Immature natural killer cell (primary cell): ENCODE data around the gene CYP2A6. TPM values are rescaled to one million over a fixed set of nuclear protein-coding genes. Genes with fewer than 3 reads are reported as not detected.
A peak's percentile ranks its signal among the peaks of the same experiment; 100 is the strongest.
"Not testable (repeated sequence)": the region's sequence is repeated elsewhere in the genome, so short reads cannot be mapped to it uniquely, and the experiment has no call there.

ENCODE experiments used
- DNase-seq, 3 donors: peaks; one replicate each; pipeline ENCODE4 v3.0.0; 2022; ENCODE audit warnings: mixed read lengths in 1 of 3
- H3K27ac Mint-ChIP-seq, 6 donors: one replicate each; pipeline ENCODE4 v1.8.0; 2020; ENCODE audit warnings: mixed read lengths in 6 of 6, mild to moderate bottlenecking in 5 of 6, inconsistent platforms in 4 of 6, moderate library complexity in 3 of 6
- H3K27me3 Mint-ChIP-seq, 3 donors: one replicate each; pipeline ENCODE4 v1.8.0; 2020 to 2021; ENCODE audit warnings: low read depth in 3 of 3, mild to moderate bottlenecking in 3 of 3, mixed read lengths in 3 of 3, moderate library complexity in 3 of 3, inconsistent platforms in 1 of 3
- H3K36me3 Mint-ChIP-seq, 3 donors: one replicate each; pipeline ENCODE4 v1.8.0; 2020; ENCODE audit warnings: mixed read lengths in 3 of 3, inconsistent platforms in 2 of 3, mild to moderate bottlenecking in 2 of 3
- H3K4me1 Mint-ChIP-seq, 2 donors: one replicate each; pipeline ENCODE4 v1.8.0; 2020; ENCODE audit warnings: inconsistent platforms in 2 of 2, mild to moderate bottlenecking in 2 of 2, mixed read lengths in 2 of 2, moderate library complexity in 1 of 2
- H3K4me3 Mint-ChIP-seq, 5 donors: one replicate each; pipeline ENCODE4 v1.8.0; 2020; ENCODE audit warnings: mild to moderate bottlenecking in 5 of 5, mixed read lengths in 5 of 5, inconsistent platforms in 3 of 5, moderate library complexity in 3 of 5
- H3K9me3 Mint-ChIP-seq, 6 donors: one replicate each; pipeline ENCODE4 v1.8.0; 2020; ENCODE audit warnings: mild to moderate bottlenecking in 6 of 6, mixed read lengths in 6 of 6, inconsistent platforms in 4 of 6, moderate library complexity in 3 of 6
- polyA plus RNA-seq, 3 donors: library from polyadenylated mRNA; unstranded; fragments of 300-500 nt; fragmentation: Illumina TruSeq; gene quantifications; one replicate each; pipeline ENCODE4 v1.2.3, GENCODE V29; 2021

The CYP2A6 gene
- polyA plus RNA-seq, 3 donors from 2014 or later, result 0.48 TPM; not detected in 2

GRCh38 chr19:40833728-40834533, 16.3 kb downstream of the CYP2A6 start:
- not testable (repeated sequence) for H3K9me3 Mint-ChIP-seq

GRCh38 chr19:40832431-40832790, 17.8 kb downstream of the CYP2A6 start:
- not testable (repeated sequence) for H3K27me3 Mint-ChIP-seq, DNase-seq, H3K4me3 Mint-ChIP-seq, H3K36me3 Mint-ChIP-seq, H3K9me3 Mint-ChIP-seq
- Mint-ChIP-seq H3K4me1 (peaks cover 37 to 46% of the 10 kb centered on the region in 2 donors), H3K27ac (peak overlapping the region; percentile 29 to 99 (median 88))

More at GRCh38 chr19:40833728-40834533, 16.3 kb downstream of the CYP2A6 start:
- Mint-ChIP-seq H3K27ac (peak overlapping the region; percentile 74 to 98 (median 88)), H3K4me3 (peak overlapping the region in 4 of 5 donors; percentile 14 to 61 (median 55)), H3K4me1 (peaks cover 23 to 33% of the 10 kb centered on the region in 2 donors)
- H3K36me3 Mint-ChIP-seq, H3K27me3 Mint-ChIP-seq, DNase-seq: not testable (repeated sequence)

- Mint-ChIP-seq H3K27ac (peak overlapping the region; percentile 39 to 99 (median 86)), H3K27me3 (peaks cover 8 to 16% (median 11%) of the 10 kb centered on the region in 3 donors), H3K9me3 (no peaks in the 10 kb centered on the region), H3K36me3 (peaks cover 0 to 8% (median 4%) of the 10 kb centered on the region in 3 donors), H3K4me1 (peaks cover 44 to 52% of the 10 kb centered on the region in 2 donors), H3K4me3 (no peak overlapping the region)
- DNase-seq, result no peak
Observed at GRCh38 chr19:40831502-40832430, 18.5 kb downstream of the CYP2A6 start.

- Mint-ChIP-seq H3K27ac (peak overlapping the region in 5 of 6 donors; percentile 77 to 99 (median 98)), H3K27me3 (peaks cover 14 to 20% (median 15%) of the 10 kb centered on the region in 3 donors), H3K4me1 (peaks cover 54 to 60% of the 10 kb centered on the region in 2 donors)
- DNase-seq, H3K36me3 Mint-ChIP-seq, H3K9me3 Mint-ChIP-seq, H3K4me3 Mint-ChIP-seq: not testable (repeated sequence)
Observed at GRCh38 chr19:40830741-40831140, 19.5 kb downstream of the CYP2A6 start.

GRCh38 chr19:40829205-40829604, 21.0 kb downstream of the CYP2A6 start:
- Mint-ChIP-seq H3K9me3 (no peaks in the 10 kb centered on the region), H3K4me3 (peak overlapping the region in 1 of 5 donors; percentile 46), H3K27ac (peak overlapping the region; percentile 74 to 99 (median 92)), H3K36me3 (peaks cover 0 to 5% (median 4%) of the 10 kb centered on the region in 3 donors), H3K27me3 (peaks cover 14 to 22% (median 17%) of the 10 kb centered on the region in 3 donors), H3K4me1 (peaks cover 65 to 72% of the 10 kb centered on the region in 2 donors)
- no peak for DNase-seq

GRCh38 chr19:40827386-40828247, 22.6 kb downstream of the CYP2A6 start:
- H3K27ac Mint-ChIP-seq, result peak overlapping the region; percentile 93 to 99 (median 98)
- H3K4me1 Mint-ChIP-seq, result peaks cover 63 to 73% of the 10 kb centered on the region in 2 donors
- H3K27me3 Mint-ChIP-seq, result peaks cover 16 to 22% (median 17%) of the 10 kb centered on the region in 3 donors
- no peaks in the 10 kb centered on the region for H3K9me3 Mint-ChIP-seq
- peaks cover 0 to 5% (median 4%) of the 10 kb centered on the region in 3 donors for H3K36me3 Mint-ChIP-seq
- no peak for DNase-seq
- H3K4me3 Mint-ChIP-seq, result peak overlapping the region; percentile 67 to 78 (median 71)

GRCh38 chr19:40826699-40827385, 23.4 kb downstream of the CYP2A6 start:
- peaks cover 61 to 68% of the 10 kb centered on the region in 2 donors for H3K4me1 Mint-ChIP-seq
- not testable (repeated sequence) for H3K9me3 Mint-ChIP-seq, H3K36me3 Mint-ChIP-seq
- H3K4me3 Mint-ChIP-seq, result peak overlapping the region; percentile 67 to 78 (median 71)
- peak; percentile 91 to 95 (median 94) for DNase-seq
- peak overlapping the region; percentile 93 to 99 (median 98) for H3K27ac Mint-ChIP-seq
- peaks cover 17 to 22% (median 20%) of the 10 kb centered on the region in 3 donors for H3K27me3 Mint-ChIP-seq

- Mint-ChIP-seq H3K4me1 (peaks cover 60 to 67% of the 10 kb centered on the region in 2 donors), H3K4me3 (peak overlapping the region; percentile 67 to 78 (median 71)), H3K27ac (peak overlapping the region; percentile 93 to 99 (median 98)), H3K27me3 (peaks cover 17 to 22% (median 20%) of the 10 kb centered on the region in 3 donors)
- not testable (repeated sequence) for DNase-seq, H3K36me3 Mint-ChIP-seq, H3K9me3 Mint-ChIP-seq
Observed at GRCh38 chr19:40826312-40826698, 23.9 kb downstream of the CYP2A6 start.

- Mint-ChIP-seq H3K27me3 (peaks cover 17 to 22% (median 20%) of the 10 kb centered on the region in 3 donors), H3K4me1 (peaks cover 57 to 64% of the 10 kb centered on the region in 2 donors), H3K27ac (peak overlapping the region; percentile 68 to 99 (median 94)), H3K4me3 (peak overlapping the region; percentile 27 to 62 (median 45))
- not testable (repeated sequence) for DNase-seq, H3K9me3 Mint-ChIP-seq, H3K36me3 Mint-ChIP-seq
Observed at GRCh38 chr19:40825460-40826095, 24.7 kb downstream of the CYP2A6 start.

GRCh38 chr19:40824916-40825315, 25.3 kb downstream of the CYP2A6 start:
- DNase-seq, H3K36me3 Mint-ChIP-seq, H3K9me3 Mint-ChIP-seq: not testable (repeated sequence)
- Mint-ChIP-seq H3K4me3 (peak overlapping the region in 1 of 5 donors; percentile 5), H3K4me1 (peaks cover 58 to 64% of the 10 kb centered on the region in 2 donors), H3K27me3 (peaks cover 17 to 22% (median 20%) of the 10 kb centered on the region in 3 donors), H3K27ac (peak overlapping the region in 5 of 6 donors; percentile 92 to 99 (median 96))

GRCh38 chr19:40822704-40823553, 27.3 kb downstream of the CYP2A6 start:
- H3K4me3 Mint-ChIP-seq, result peak overlapping the region in 1 of 5 donors; percentile 18
- not testable (repeated sequence) for DNase-seq, H3K9me3 Mint-ChIP-seq, H3K36me3 Mint-ChIP-seq
- H3K27me3 Mint-ChIP-seq, result peaks cover 18 to 20% (median 18%) of the 10 kb centered on the region in 3 donors
- H3K27ac Mint-ChIP-seq, result peak overlapping the region in 5 of 6 donors; percentile 65 to 98 (median 91)
- peaks cover 67 to 71% of the 10 kb centered on the region in 2 donors for H3K4me1 Mint-ChIP-seq
